CD4-positive, alpha-beta T cell treated with Interleukin-6 for 4 hours (primary cell): ENCODE measurements around the gene WHRN.

ENCODE experiments used
- DNase-seq: peaks from one replicate; pipeline ENCODE4 v3.0.0-alpha.2; 2020; ENCODE audit warnings: mixed read lengths

Gene WHRN

GRCh38 chr9:114469091-114469853 is 36.0 kb downstream of the WHRN start:
- no peak for DNase-seq

GRCh38 chr9:114467910-114468309 is 37.4 kb downstream of the WHRN start:
- DNase-seq, result no peak

GRCh38 chr9:114467226-114467750 is 38.0 kb downstream of the WHRN start:
- DNase-seq, result no peak

- DNase-seq, result no peak
Measured at GRCh38 chr9:114465906-114466900, 39.1 kb downstream of the WHRN start.

- DNase-seq, result no peak
Measured at GRCh38 chr9:114465417-114465816, 39.9 kb downstream of the WHRN start.

- no peak for DNase-seq
Measured at GRCh38 chr9:114464281-114465051, 40.8 kb downstream of the WHRN start.

GRCh38 chr9:114462791-114463190 is 42.5 kb downstream of the WHRN start:
- DNase-seq, result no peak

GRCh38 chr9:114461468-114461867 is 43.8 kb downstream of the WHRN start:
- no peak for DNase-seq

GRCh38 chr9:114460513-114461199 is 44.6 kb downstream of the WHRN start:
- DNase-seq, result no peak

- no peak for DNase-seq
Measured at GRCh38 chr9:114459464-114459863, 45.8 kb downstream of the WHRN start.

GRCh38 chr9:114456929-114457328 is 48.3 kb downstream of the WHRN start:
- DNase-seq, result no peak

- DNase-seq, result no peak
Measured at GRCh38 chr9:114454652-114455051, 50.6 kb downstream of the WHRN start.

GRCh38 chr9:114452219-114453165 is 52.8 kb downstream of the WHRN start:
- peak; percentile 54 for DNase-seq

- DNase-seq, result no peak
Measured at GRCh38 chr9:114451707-114452031, 53.6 kb downstream of the WHRN start.

- DNase-seq, result no peak
Measured at GRCh38 chr9:114450833-114451706, 54.2 kb downstream of the WHRN start.

GRCh38 chr9:114450181-114450580 is 55.1 kb downstream of the WHRN start:
- no peak for DNase-seq

- DNase-seq, result no peak
Measured at GRCh38 chr9:114449236-114449635, 56.0 kb downstream of the WHRN start.

- DNase-seq, result no peak
Measured at GRCh38 chr9:114448706-114449105, 56.6 kb downstream of the WHRN start.

- no peak for DNase-seq
Measured at GRCh38 chr9:114446672-114447450, 58.4 kb downstream of the WHRN start.
